Panc1 (cell line): ENCODE measurements around the gene CAMKK1. TPM values are rescaled to one million over a fixed set of nuclear protein-coding genes. Genes with fewer than 3 reads are reported as not detected.

Experiments
- ATAC-seq: fragments of 200-7000 bp; cut with Tn5 transposase; 2 replicates; pipeline ENCODE4 v1.9.1; 2020; ENCODE audit warnings: mild to moderate bottlenecking, moderate library complexity
- BruUV-seq: library from RNA; stranded (reverse); fragments of 400-500 nt; replicated peaks from 2 replicates; lab custom pipeline; 2021; lab: Mats Ljungman, UMichigan
- CTCF ChIA-PET: fragments of 300-600 bp; sonication (Branson Sonifier 250); formaldehyde crosslinking; loops from one replicate; lab custom pipeline; 2022; ENCODE audit warnings: antibody characterized with exemption; lab: Charles Lee
- POLR2A ChIA-PET: fragments of 300-600 bp; sonication (Branson Sonifier 250); formaldehyde crosslinking; loops from one replicate; lab custom pipeline; 2022; ENCODE audit warnings: antibody characterized with exemption; lab: Charles Lee
- DNase-seq: peaks from one replicate; pipeline ENCODE4 v3.0.0-alpha.2; 2010; ENCODE audit warnings: low read depth, low spot score
- H3K27ac ChIP-seq: 2 replicates; pipeline ENCODE4 v1.5.1; 2011; ENCODE audit warnings: mild to moderate bottlenecking, low read length, inconsistent platforms
- H3K27me3 ChIP-seq: fragments of 200-500 bp; sonication (Bioruptor generic); 2 replicates; pipeline ENCODE4 v1.6.0; 2014; ENCODE audit warnings: low read length, inconsistent platforms; ENCODE audit not compliant: control insufficient read depth, insufficient read depth
- H3K36me3 ChIP-seq: fragments of 200-500 bp; sonication (Bioruptor generic); 2 replicates; pipeline ENCODE4 v1.5.1; 2014; ENCODE audit warnings: inconsistent platforms, mild to moderate bottlenecking, low read length, moderate library complexity; ENCODE audit not compliant: control insufficient read depth, insufficient read depth
- H3K4me1 ChIP-seq: 2 replicates; pipeline ENCODE4 v1.5.1; 2011; ENCODE audit warnings: inconsistent platforms, mild to moderate bottlenecking, low read length, moderate library complexity; ENCODE audit not compliant: control insufficient read depth, insufficient read depth
- H3K4me3 ChIP-seq, 2 experiments: 2 replicates each; pipeline ENCODE4 v1.5.1; 2011 to 2012; ENCODE audit warnings: low read depth in 2 of 2, low read length in 2 of 2, mild to moderate bottlenecking in 2 of 2, inconsistent platforms in 1 of 2, moderate library complexity in 1 of 2
- H3K9me3 ChIP-seq: fragments of 200-500 bp; sonication (Bioruptor generic); 2 replicates; pipeline ENCODE4 v1.5.1; 2014; ENCODE audit warnings: low read depth, mild to moderate bottlenecking, inconsistent platforms, low read length, moderate library complexity; ENCODE audit not compliant: control insufficient read depth, insufficient read depth
- POLR2AphosphoS5 ChIP-seq: IDR thresholded peaks from 2 replicates; pipeline ENCODE4 v1.6.1; 2012; ENCODE audit warnings: mild to moderate bottlenecking, low read depth, low read length, moderate library complexity
- SIN3A ChIP-seq: IDR thresholded peaks from 2 replicates; pipeline ENCODE4 v1.6.1; 2012; ENCODE audit warnings: low read depth, mild to moderate bottlenecking, low read length, moderate library complexity, borderline replicate concordance; ENCODE audit not compliant: insufficient read depth
- TCF7L2 ChIP-seq: IDR thresholded peaks from 2 replicates; pipeline ENCODE4 v1.6.1; 2011; ENCODE audit warnings: mild to moderate bottlenecking, low read depth, low read length, inconsistent platforms
- in situ Hi-C: cut with HindIII; loops from 2 replicates; pipeline ENCODE4 v1.10.0; 2016; ENCODE audit warnings: low sequenced_read_pairs, low pct_unique_long_range_greater_than_20kb
- intact Hi-C: fragments of 100-400 bp; cut with micrococcal nuclease; formaldehyde crosslinking; loops from one replicate; pipeline ENCODE4 v1.10.0; 2022; ENCODE audit not compliant: unreplicated experiment
- total RNA-seq: library from RNA; stranded (reverse); gene quantifications from one replicate; pipeline ENCODE4 v1.2.1, GENCODE V29; 2021; ENCODE audit not compliant: unreplicated experiment
- TF ChIP-seq, protein P1 (sequence below), 2 experiments: IDR thresholded peaks; 2 replicates each; pipeline ENCODE4 v1.6.1; 2011 to 2012; ENCODE audit warnings: low read depth in 2 of 2, control low read depth in 1 of 2, low read length in 1 of 2, mild to moderate bottlenecking in 1 of 2, moderate library complexity in 1 of 2; ENCODE audit not compliant: insufficient read depth in 1 of 2
- TF ChIP-seq, protein P2 (sequence below): fragments of 450-650 bp; IDR thresholded peaks from 2 replicates; pipeline ENCODE4 v1.5.1; 2017; ENCODE audit warnings: mild to moderate bottlenecking

Gene CAMKK1
- total RNA-seq, 1 experiment from 2014 or later = 6.7 TPM

DNA sequence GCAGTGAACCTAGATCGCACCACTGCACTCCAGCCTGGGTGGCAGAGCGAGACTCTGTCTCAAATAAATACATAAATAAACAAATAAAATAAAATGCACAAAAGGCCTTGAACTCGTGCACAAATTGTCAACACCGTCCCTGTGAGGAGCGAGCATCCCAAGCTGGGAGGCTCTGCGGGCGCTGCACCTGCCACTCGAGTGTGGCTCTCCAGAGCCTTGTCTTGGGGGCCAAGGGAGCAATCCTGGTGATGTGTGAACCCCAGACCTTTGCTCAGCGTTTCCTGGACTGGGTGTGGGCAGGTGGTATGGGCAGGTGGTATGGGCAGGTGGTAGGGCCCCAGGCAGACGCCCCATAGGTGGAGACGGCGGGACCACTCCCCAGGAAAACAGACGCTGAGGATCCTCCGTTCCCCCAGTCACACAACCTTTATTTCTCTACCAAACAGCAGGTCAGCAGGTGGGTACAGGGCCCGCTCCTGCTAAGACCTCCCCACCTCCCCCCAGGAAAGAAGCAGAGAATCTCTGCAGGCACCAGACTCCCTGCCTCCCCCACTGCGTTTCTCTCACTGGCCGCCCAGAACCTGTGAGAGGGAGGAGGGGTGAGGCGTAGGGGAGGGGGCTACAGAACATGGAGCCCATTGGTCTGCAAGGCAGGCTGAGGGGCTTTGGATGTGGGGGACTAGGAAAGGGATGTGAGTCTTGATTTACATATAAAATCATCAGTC lies 30.8 kb upstream of the CAMKK1 start:
- Histone ChIP-seq H3K27ac (no peak overlapping the region), H3K4me3 (no peak overlapping the region), H3K36me3 (no peaks in the 10 kb centered on the region), H3K9me3 (no peaks in the 10 kb centered on the region), H3K27me3 (no peaks in the 10 kb centered on the region), H3K4me1 (no peaks in the 10 kb centered on the region)
- ATAC-seq (no peak), DNase-seq (no peak)
- in situ Hi-C loops = no loop called here
- intact Hi-C loops = no loop called here
- no TSS peak for BruUV-seq
- ChIA-PET CTCF (interaction anchor here (0.5 kb wide), 1 partner anchor 10 kb away, joined by 4 read pairs; no protein-coding TSS in a partner anchor), POLR2A (no interaction called here)
- TF ChIP-seq TCF7L2 (no peak), SIN3A (no peak), POLR2AphosphoS5 (no peak)
- TF ChIP-seq, protein P1, sequence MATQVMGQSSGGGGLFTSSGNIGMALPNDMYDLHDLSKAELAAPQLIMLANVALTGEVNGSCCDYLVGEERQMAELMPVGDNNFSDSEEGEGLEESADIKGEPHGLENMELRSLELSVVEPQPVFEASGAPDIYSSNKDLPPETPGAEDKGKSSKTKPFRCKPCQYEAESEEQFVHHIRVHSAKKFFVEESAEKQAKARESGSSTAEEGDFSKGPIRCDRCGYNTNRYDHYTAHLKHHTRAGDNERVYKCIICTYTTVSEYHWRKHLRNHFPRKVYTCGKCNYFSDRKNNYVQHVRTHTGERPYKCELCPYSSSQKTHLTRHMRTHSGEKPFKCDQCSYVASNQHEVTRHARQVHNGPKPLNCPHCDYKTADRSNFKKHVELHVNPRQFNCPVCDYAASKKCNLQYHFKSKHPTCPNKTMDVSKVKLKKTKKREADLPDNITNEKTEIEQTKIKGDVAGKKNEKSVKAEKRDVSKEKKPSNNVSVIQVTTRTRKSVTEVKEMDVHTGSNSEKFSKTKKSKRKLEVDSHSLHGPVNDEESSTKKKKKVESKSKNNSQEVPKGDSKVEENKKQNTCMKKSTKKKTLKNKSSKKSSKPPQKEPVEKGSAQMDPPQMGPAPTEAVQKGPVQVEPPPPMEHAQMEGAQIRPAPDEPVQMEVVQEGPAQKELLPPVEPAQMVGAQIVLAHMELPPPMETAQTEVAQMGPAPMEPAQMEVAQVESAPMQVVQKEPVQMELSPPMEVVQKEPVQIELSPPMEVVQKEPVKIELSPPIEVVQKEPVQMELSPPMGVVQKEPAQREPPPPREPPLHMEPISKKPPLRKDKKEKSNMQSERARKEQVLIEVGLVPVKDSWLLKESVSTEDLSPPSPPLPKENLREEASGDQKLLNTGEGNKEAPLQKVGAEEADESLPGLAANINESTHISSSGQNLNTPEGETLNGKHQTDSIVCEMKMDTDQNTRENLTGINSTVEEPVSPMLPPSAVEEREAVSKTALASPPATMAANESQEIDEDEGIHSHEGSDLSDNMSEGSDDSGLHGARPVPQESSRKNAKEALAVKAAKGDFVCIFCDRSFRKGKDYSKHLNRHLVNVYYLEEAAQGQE (IDR thresholded peaks at IDR 0.05; ENCODE audit: insufficient read depth in 1 of 2, low read depth in 2 of 2, low read length in 1 of 2) = no peak
- TF ChIP-seq, protein P2, sequence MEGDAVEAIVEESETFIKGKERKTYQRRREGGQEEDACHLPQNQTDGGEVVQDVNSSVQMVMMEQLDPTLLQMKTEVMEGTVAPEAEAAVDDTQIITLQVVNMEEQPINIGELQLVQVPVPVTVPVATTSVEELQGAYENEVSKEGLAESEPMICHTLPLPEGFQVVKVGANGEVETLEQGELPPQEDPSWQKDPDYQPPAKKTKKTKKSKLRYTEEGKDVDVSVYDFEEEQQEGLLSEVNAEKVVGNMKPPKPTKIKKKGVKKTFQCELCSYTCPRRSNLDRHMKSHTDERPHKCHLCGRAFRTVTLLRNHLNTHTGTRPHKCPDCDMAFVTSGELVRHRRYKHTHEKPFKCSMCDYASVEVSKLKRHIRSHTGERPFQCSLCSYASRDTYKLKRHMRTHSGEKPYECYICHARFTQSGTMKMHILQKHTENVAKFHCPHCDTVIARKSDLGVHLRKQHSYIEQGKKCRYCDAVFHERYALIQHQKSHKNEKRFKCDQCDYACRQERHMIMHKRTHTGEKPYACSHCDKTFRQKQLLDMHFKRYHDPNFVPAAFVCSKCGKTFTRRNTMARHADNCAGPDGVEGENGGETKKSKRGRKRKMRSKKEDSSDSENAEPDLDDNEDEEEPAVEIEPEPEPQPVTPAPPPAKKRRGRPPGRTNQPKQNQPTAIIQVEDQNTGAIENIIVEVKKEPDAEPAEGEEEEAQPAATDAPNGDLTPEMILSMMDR = no peak

DNA sequence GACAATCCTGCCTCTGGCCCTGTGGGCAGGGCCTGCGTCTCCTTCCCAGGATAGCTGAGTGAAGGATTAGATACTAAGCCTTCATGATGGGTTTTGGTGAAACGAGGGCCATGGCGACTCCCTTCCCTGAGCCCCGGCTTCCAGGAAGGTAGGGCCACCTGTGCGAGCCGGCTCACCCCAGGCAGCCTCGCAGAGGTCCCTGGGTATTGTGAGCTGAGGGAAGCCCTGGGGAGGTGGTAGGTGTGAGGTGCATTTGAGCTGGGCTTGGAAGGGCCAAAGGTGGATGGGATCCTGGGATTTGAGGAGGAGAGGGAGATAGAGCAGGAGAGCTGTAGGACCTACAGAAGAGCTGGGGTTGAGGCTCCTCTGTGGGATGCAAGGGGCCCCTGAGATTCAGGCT lies 29.9 kb upstream of the CAMKK1 start:
- in situ Hi-C loops = no loop called here
- no peaks in the 10 kb centered on the region for H3K4me1 ChIP-seq
- no peaks in the 10 kb centered on the region for H3K36me3 ChIP-seq
- no peak overlapping the region for H3K4me3 ChIP-seq
- ChIA-PET CTCF (no interaction called here), POLR2A (interaction anchor here (0.7 kb wide), 1 partner anchor 730 kb away, joined by 6 read pairs; no protein-coding TSS in a partner anchor)
- no TSS peak for BruUV-seq
- ATAC-seq = no peak
- TF ChIP-seq SIN3A (no peak), TCF7L2 (no peak), POLR2AphosphoS5 (no peak)
- TF ChIP-seq, protein P2 = no peak
- TF ChIP-seq, protein P1 (IDR thresholded peaks at IDR 0.05; ENCODE audit: insufficient read depth in 1 of 2, low read depth in 2 of 2, low read length in 1 of 2) = no peak
- intact Hi-C loops = no loop called here
- no peaks in the 10 kb centered on the region for H3K27me3 ChIP-seq
- H3K9me3 ChIP-seq = no peaks in the 10 kb centered on the region
- H3K27ac ChIP-seq = no peak overlapping the region
- DNase-seq = no peak
